ENCODE measurements around the gene SMG9.

DNA sequence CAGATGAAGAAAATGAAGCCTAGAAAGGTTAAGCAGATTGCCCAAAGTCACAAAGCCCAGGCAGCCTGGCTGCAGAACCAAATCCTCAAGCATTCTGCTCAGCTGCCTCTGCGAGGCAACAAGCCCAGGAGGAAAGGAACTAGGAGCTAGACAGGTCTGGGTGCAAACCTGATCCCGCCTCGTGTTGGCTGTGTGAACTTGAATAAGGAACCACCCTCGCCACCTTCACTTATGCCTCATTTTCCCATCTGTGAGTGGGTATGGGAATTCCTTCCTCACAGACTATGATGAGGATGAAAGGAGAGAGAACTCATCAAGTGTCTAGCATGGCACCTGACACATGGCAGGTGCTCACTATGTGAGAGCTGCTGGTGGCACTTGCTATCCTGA is 6.6 kb downstream of the SMG9 start:
- TF ChIP-seq, protein P1, sequence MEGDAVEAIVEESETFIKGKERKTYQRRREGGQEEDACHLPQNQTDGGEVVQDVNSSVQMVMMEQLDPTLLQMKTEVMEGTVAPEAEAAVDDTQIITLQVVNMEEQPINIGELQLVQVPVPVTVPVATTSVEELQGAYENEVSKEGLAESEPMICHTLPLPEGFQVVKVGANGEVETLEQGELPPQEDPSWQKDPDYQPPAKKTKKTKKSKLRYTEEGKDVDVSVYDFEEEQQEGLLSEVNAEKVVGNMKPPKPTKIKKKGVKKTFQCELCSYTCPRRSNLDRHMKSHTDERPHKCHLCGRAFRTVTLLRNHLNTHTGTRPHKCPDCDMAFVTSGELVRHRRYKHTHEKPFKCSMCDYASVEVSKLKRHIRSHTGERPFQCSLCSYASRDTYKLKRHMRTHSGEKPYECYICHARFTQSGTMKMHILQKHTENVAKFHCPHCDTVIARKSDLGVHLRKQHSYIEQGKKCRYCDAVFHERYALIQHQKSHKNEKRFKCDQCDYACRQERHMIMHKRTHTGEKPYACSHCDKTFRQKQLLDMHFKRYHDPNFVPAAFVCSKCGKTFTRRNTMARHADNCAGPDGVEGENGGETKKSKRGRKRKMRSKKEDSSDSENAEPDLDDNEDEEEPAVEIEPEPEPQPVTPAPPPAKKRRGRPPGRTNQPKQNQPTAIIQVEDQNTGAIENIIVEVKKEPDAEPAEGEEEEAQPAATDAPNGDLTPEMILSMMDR (IDR thresholded peaks at IDR 0.05): no peak
- TF ChIP-seq TCF7L2 (IDR thresholded peaks at IDR 0.05; ENCODE audit: low read depth, low read length): no peak
